GM20000 (cell line): ENCODE measurements around the gene ZC3H13.

ENCODE experiments used
- DNase-seq: peaks from one replicate; pipeline ENCODE4 v3.0.0; 2012; ENCODE audit warnings: low spot score
- TF ChIP-seq, protein P1 (sequence below): IDR thresholded peaks from 2 replicates; pipeline ENCODE4 v1.5.1; 2012; ENCODE audit warnings: mild to moderate bottlenecking, control low read depth; ENCODE audit errors: extremely low read depth, missing control alignments

Gene ZC3H13

DNA sequence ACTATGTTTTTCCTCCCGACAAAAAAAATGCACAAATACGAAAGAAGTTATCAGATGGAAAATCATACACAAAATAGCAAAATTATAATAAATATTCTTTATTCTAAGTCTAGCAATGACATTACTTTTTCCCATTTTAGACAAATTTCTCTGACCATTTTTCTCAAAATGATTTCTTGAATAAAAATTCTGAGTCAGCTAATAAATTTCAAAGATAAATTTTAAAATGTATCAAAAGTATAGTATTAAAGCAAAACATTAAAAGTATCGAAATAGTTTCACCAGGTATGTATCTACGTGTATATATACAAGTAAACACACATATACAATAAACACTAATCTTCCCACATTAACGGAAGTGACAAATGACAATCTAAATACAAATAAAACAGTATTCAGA is 8.9 kb downstream of the ZC3H13 start:
- TF ChIP-seq, protein P1, sequence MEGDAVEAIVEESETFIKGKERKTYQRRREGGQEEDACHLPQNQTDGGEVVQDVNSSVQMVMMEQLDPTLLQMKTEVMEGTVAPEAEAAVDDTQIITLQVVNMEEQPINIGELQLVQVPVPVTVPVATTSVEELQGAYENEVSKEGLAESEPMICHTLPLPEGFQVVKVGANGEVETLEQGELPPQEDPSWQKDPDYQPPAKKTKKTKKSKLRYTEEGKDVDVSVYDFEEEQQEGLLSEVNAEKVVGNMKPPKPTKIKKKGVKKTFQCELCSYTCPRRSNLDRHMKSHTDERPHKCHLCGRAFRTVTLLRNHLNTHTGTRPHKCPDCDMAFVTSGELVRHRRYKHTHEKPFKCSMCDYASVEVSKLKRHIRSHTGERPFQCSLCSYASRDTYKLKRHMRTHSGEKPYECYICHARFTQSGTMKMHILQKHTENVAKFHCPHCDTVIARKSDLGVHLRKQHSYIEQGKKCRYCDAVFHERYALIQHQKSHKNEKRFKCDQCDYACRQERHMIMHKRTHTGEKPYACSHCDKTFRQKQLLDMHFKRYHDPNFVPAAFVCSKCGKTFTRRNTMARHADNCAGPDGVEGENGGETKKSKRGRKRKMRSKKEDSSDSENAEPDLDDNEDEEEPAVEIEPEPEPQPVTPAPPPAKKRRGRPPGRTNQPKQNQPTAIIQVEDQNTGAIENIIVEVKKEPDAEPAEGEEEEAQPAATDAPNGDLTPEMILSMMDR = no peak
- DNase-seq = no peak

DNA sequence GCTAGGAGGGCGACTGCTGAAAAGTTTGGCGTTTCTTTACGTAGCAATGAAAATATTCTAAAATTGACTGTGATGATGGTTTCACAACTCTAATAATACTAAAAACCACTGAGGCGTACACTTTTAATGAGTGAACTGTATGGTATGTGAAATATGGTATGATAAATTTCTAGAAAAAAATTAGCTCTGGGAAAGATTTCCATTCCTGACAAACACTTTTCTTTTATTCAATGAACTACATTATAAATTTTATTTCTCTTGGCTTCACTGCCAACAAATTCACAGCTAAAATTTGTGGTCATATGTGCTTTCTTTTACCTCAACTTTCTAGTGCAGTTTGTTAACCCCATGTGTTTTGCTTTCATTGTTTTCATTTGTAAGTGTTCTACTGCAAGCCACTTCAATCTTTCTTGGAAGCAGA is 11.1 kb downstream of the ZC3H13 start:
- TF ChIP-seq, protein P1 = no peak
- no peak for DNase-seq

DNA sequence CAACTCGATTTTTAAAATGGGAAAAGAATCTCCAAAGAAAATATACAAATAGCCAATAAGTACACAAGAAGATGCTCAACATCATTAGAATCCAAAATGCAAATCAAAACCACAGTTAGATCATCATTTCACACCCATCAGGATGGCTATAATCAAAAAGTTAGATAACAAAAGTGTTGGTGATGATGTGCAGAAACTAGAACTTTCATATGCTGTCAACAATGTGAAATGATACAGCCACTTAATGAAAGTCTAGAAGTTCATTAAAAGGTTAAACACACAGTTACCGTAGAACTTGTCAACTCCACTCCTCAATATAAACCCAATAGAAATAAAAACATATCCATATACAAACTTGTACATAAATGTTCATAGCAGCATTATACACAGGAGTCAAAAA is 11.8 kb downstream of the ZC3H13 start:
- TF ChIP-seq, protein P1 = no peak
- DNase-seq = no peak

DNA sequence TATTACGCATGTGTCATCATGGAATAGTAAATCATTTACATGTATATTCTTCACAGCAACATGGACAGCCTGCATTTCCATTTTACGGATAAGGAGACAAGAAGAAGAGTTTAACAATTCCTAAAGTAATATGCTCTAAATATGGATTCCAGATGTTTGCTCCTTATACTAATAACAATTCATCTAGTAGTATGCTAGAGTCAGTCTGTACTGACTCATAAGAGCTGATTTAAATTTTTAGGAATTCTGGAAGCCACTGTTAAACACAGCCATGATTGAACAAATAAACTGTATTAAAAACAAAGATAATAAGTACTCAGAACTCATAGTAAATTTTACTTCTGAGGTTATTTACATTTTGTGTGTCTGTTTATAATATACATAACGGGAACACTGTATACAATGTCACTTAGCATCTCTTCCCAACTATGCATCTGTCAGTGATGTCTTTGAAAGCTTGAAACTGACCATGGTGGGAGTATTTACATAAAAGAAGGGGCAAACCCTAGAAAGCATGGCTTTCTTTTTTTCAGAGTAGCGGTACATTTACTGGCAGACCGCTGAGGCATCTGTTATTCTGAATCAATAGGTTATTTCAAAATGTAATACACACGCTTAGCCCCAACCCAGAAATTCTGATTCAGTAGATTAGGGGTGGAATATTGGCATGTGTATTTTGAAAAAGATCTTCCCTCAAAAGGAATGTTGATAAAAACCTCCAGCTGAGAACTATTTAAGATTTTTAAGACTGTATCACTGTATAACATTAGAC is 12.9 kb downstream of the ZC3H13 start:
- DNase-seq = no peak
- TF ChIP-seq, protein P1 = no peak

DNA sequence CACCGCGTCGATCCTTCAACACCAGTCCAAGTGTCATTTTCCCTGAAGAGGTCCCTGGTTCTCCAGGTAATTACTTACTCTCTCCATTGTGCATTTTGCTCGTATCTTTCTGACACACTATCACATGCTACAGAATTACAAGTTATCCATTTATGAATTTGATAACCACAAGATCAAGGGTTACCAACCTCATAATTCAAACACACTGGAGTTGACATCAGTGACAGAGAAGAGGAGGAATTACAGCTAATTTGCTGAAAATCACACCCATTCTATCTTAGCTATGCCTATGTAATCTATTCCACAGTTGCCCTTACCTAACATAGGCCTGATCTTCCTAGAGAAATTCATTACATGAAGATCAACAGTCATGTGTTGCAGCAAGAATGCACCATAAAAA is 14.2 kb downstream of the ZC3H13 start:
- DNase-seq = no peak
- TF ChIP-seq, protein P1 = no peak

DNA sequence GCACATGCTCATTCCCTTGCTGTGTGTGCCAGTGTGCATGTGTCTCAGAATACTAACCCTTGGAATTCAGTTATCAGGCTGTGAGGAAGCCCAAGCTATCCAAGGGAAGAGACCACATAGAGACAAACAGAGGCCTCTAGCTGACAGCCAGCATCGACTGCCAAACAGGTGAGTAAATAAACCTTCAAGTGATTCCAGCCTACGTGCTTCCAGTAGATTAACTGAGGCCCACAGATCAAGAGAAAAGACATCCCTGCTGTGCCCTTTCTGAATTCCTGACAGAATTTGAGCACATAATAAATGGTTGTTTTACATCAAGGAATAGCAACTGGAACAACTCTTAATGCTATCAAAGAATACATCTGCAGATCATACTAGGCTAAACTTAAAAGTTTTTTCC is 17.5 kb downstream of the ZC3H13 start:
- TF ChIP-seq, protein P1 = no peak
- no peak for DNase-seq

DNA sequence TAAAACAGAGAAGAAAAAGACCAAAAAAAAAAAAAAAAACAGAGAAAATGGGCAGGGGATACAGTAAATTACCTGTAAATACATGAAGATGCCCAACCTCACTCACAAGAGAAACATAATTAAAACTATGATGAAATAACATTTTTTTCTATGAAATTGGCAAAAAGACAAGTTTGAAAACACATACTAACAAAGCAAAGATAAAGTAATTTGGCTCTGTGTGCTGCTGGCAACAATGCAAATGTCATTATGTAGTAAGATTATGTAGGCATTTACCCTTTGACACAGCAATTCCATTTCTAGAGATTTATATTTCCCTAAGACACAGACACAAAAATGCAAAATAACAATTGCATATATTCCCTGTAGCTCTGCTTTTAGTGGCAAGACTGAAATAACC is 20.2 kb downstream of the ZC3H13 start:
- no peak for DNase-seq
- TF ChIP-seq, protein P1 = no peak
